Fibroblast of skin of back (primary cell): ENCODE data around the gene C5.
"Not testable (repeated sequence)": the region's sequence is repeated elsewhere in the genome, so short reads cannot be mapped to it uniquely, and the experiment has no call there.

ENCODE experiments used
- DNase-seq: peaks from one replicate; pipeline ENCODE4 v3.0.0-alpha.2; 2013

C5 gene

GRCh38 chr9:120978987-120979386 lies 71.1 kb downstream of the C5 start:
- no peak for DNase-seq

- no peak for DNase-seq
Measured at GRCh38 chr9:120977321-120977720, 72.8 kb downstream of the C5 start.

- DNase-seq = no peak
Measured at GRCh38 chr9:120974921-120975320, 75.2 kb downstream of the C5 start.

- DNase-seq = no peak
Measured at GRCh38 chr9:120974181-120974580, 75.9 kb downstream of the C5 start.

GRCh38 chr9:120971938-120972337 lies 78.1 kb downstream of the C5 start:
- DNase-seq = no peak

- not testable (repeated sequence) for DNase-seq
Measured at GRCh38 chr9:120971471-120971870, 78.6 kb downstream of the C5 start.

- no peak for DNase-seq
Measured at GRCh38 chr9:120970244-120970643, 79.8 kb downstream of the C5 start.

- no peak for DNase-seq
Measured at GRCh38 chr9:120966013-120966369, 84.1 kb downstream of the C5 start.

GRCh38 chr9:120965344-120966012 lies 84.6 kb downstream of the C5 start:
- no peak for DNase-seq

GRCh38 chr9:120961936-120962335 lies 88.1 kb downstream of the C5 start:
- no peak for DNase-seq

GRCh38 chr9:120960001-120960400 lies 90.1 kb downstream of the C5 start:
- DNase-seq = no peak

- DNase-seq = no peak
Measured at GRCh38 chr9:120956862-120957261, 93.2 kb downstream of the C5 start.

- DNase-seq = no peak
Measured at GRCh38 chr9:120951960-120952618, 98.0 kb downstream of the C5 start.

GRCh38 chr9:120950421-120951388 lies 99.4 kb downstream of the C5 start:
- DNase-seq = no peak

GRCh38 chr9:120949290-120949689 lies 100.8 kb downstream of the C5 start:
- no peak for DNase-seq

- DNase-seq = no peak
Measured at GRCh38 chr9:120948824-120949223, 101.3 kb downstream of the C5 start.

GRCh38 chr9:120947222-120947621 lies 102.9 kb downstream of the C5 start:
- DNase-seq = no peak

GRCh38 chr9:120946259-120946658 lies 103.8 kb downstream of the C5 start:
- DNase-seq = peak; percentile 50

- no peak for DNase-seq
Measured at GRCh38 chr9:120944948-120945347, 105.1 kb downstream of the C5 start.

- DNase-seq = no peak
Measured at GRCh38 chr9:120944434-120944843, 105.6 kb downstream of the C5 start.

GRCh38 chr9:120942186-120943001 lies 107.7 kb downstream of the C5 start:
- DNase-seq = peak; percentile 31

GRCh38 chr9:120941046-120941770 lies 108.9 kb downstream of the C5 start:
- peak; percentile 65 for DNase-seq
